ENCODE measurements around the gene UXS1. TPM values are rescaled to one million over a fixed set of nuclear protein-coding genes. Genes with fewer than 3 reads are reported as not detected.

The UXS1 gene
- total and polyA plus RNA-seq, 2 of the 8 experiments (the other 6 are each of a cell fraction or from before 2014, with no cell fraction given): 44.5 to 63.4 TPM

- Histone ChIP-seq H3K4ac (replicated peaks; ENCODE audit: insufficient read length, low read depth, low read length) (no peak overlapping the region), H3K4me2 (ENCODE audit: insufficient read depth in 1 of 2, low read depth in 2 of 2, low read length in 2 of 2) (no peak overlapping the region), H2BK5ac (ENCODE audit: low read depth, low read length) (no peak overlapping the region), H3K4me3 (ENCODE audit: extremely low read depth in 1 of 4, insufficient read depth in 2 of 4, low read depth in 3 of 4, low read length in 4 of 4) (no peak overlapping the region), H3K14ac (ENCODE audit: insufficient read length) (no peak overlapping the region), H3K4me1 (replicated peaks in 1 of 4; ENCODE audit: control insufficient read depth in 3 of 4, insufficient read depth in 4 of 4, low read length in 3 of 4) (peaks cover 5 to 9% (median 6%) of the 10 kb centered on the region in 4 experiments; a peak in 6 of 7 replicates), H3K18ac (ENCODE audit: extremely low read depth, low read length) (no peak overlapping the region), H3K79me2 (ENCODE audit: control insufficient read depth in 1 of 2, insufficient read depth in 2 of 2, low read length in 2 of 2) (no peaks in the 10 kb centered on the region; a peak in 1 of 4 replicates), H2AK5ac (ENCODE audit: low read depth, low read length) (no peak overlapping the region), H4K91ac (replicated peaks; ENCODE audit: insufficient read length, low read length) (no peak overlapping the region), H2BK12ac (ENCODE audit: low read depth, low read length) (no peak overlapping the region), H2BK15ac (ENCODE audit: low read length) (no peak overlapping the region), H4K8ac (ENCODE audit: extremely low read depth, insufficient read depth, low read length) (no peak overlapping the region), H3K23me2 (ENCODE audit: low read depth, low read length) (no peaks in the 10 kb centered on the region), H3K27ac (ENCODE audit: low read depth, low read length) (no peak overlapping the region), H2BK20ac (ENCODE audit: low read length) (no peak overlapping the region), H3K79me1 (ENCODE audit: low read depth, low read length) (peaks cover 3% of the 10 kb centered on the region; the same call in 1 of the 2 replicates), H3K36me3 (ENCODE audit: control insufficient read depth in 2 of 4, insufficient read depth in 4 of 4, low read length in 3 of 4) (peaks cover 0 to 15% (median 2%) of the 10 kb centered on the region in 4 experiments; a peak in 5 of 8 replicates), H3K23ac (ENCODE audit: insufficient read length) (no peak overlapping the region), H2BK120ac (replicated peaks; ENCODE audit: low read depth, low read length) (no peak overlapping the region), H4K20me1 (replicated peaks in 1 of 2; ENCODE audit: control insufficient read depth in 1 of 2, insufficient read depth in 2 of 2, low read length in 2 of 2) (peaks cover 0 to 2% of the 10 kb centered on the region in 2 experiments), H3K9me3 (ENCODE audit: insufficient read depth in 2 of 2, low read depth in 1 of 2, low read length in 1 of 2) (no peaks in the 10 kb centered on the region), H3K9ac (replicated peaks in 1 of 4; ENCODE audit: extremely low read depth in 1 of 4, low read depth in 3 of 4, low read length in 3 of 4) (no peak overlapping the region), H3K56ac (replicated peaks; ENCODE audit: insufficient read length, low read depth, low read length) (no peak overlapping the region), H4K5ac (ENCODE audit: insufficient read length, low read depth, low read length) (no peak overlapping the region), H3K27me3 (replicated peaks in 1 of 4; ENCODE audit: control insufficient read depth in 3 of 4, extremely low read depth in 1 of 4, insufficient read depth in 3 of 4, low read length in 3 of 4) (no peaks in the 10 kb centered on the region), H2AFZ (ENCODE audit: low read length) (no peak overlapping the region)
- ChIA-PET POLR2A (ENCODE audit: partially characterized antibody) (interaction anchor here (1.7 kb wide), 1 partner anchor 17 kb away, joined by 4 read pairs; no protein-coding TSS in a partner anchor), CTCF (ENCODE audit: partially characterized antibody) (interaction anchor here (1.2 to 1.7 kb wide), 6 partner anchors 11 to 42 kb away, joined by 3 to 7 read pairs (median 6); no protein-coding TSS in a partner anchor)
- no peak for DNase-seq (ENCODE audit: low read depth in 1 of 2, low spot score in 2 of 2)
- WGBS, 2 experiments (ENCODE audit: extremely low coverage in 1 of 2, insufficient coverage in 1 of 2, insufficient read length in 1 of 2, insufficient replicate concordance in 2 of 2, low coverage in 1 of 2, low lambda C conversion rate in 2 of 2, missing lambda C conversion rate in 1 of 2): 93% methylated on average over 3 of the region's 3 CpGs; no CpG with 5 or more reads in 1 of the 2 experiments
- no peak for FAIRE-seq
- TF ChIP-seq, protein P1, sequence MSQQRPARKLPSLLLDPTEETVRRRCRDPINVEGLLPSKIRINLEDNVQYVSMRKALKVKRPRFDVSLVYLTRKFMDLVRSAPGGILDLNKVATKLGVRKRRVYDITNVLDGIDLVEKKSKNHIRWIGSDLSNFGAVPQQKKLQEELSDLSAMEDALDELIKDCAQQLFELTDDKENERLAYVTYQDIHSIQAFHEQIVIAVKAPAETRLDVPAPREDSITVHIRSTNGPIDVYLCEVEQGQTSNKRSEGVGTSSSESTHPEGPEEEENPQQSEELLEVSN (IDR thresholded peaks at IDR 0.05): no peak
- TF ChIP-seq SIN3A (conservative IDR thresholded peaks at IDR 0.05 in 1 of 2, IDR thresholded peaks at IDR 0.05 in 1 of 2; ENCODE audit: low read depth in 1 of 2, low read length in 2 of 2) (no peak), EP300 (IDR thresholded peaks at IDR 0.05; ENCODE audit: borderline replicate concordance in 1 of 2, low read depth in 2 of 2, low read length in 2 of 2) (no peak), RBBP5 (IDR thresholded peaks at IDR 0.05; ENCODE audit: borderline replicate concordance, low read depth, low read length) (no peak), KDM1A (IDR thresholded peaks at IDR 0.05; ENCODE audit: borderline replicate concordance, low read length) (no peak), SP1 (IDR thresholded peaks at IDR 0.05; ENCODE audit: low read depth, low read length) (no peak), TAF1 (IDR thresholded peaks at IDR 0.05; ENCODE audit: low read depth, low read length) (no peak), BCL11A (IDR thresholded peaks at IDR 0.05; ENCODE audit: low read depth in 2 of 2, low read length in 2 of 2) (no peak), SAP30 (IDR thresholded peaks at IDR 0.05; ENCODE audit: insufficient read depth, insufficient replicate concordance, low read length) (no peak), KDM5A (IDR thresholded peaks at IDR 0.05; ENCODE audit: low read length) (no peak)
- TF ChIP-seq, protein P2, sequence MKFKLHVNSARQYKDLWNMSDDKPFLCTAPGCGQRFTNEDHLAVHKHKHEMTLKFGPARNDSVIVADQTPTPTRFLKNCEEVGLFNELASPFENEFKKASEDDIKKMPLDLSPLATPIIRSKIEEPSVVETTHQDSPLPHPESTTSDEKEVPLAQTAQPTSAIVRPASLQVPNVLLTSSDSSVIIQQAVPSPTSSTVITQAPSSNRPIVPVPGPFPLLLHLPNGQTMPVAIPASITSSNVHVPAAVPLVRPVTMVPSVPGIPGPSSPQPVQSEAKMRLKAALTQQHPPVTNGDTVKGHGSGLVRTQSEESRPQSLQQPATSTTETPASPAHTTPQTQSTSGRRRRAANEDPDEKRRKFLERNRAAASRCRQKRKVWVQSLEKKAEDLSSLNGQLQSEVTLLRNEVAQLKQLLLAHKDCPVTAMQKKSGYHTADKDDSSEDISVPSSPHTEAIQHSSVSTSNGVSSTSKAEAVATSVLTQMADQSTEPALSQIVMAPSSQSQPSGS (IDR thresholded peaks at IDR 0.05; ENCODE audit: low read length): no peak
Observed at GRCh38 chr2:106147665-106148064, 46.4 kb downstream of the UXS1 start.

Measured in H1 (cell line).